PC-9 (cell line): Measurements from ENCODE around the gene IQGAP1.
"Not testable (repeated sequence)": the region's sequence is repeated elsewhere in the genome, so short reads cannot be mapped to it uniquely, and the experiment has no call there.

ENCODE experiments used
- EZH2 ChIP-seq: fragments of 200-600 bp; sonication (generic); IDR thresholded peaks from 2 replicates; pipeline ENCODE4 v1.8.0; 2017; ENCODE audit warnings: antibody characterized with exemption, low read depth
- TF ChIP-seq, protein P1 (sequence below): fragments of 200-600 bp; sonication (generic); conservative IDR thresholded peaks from 2 replicates; pipeline ENCODE4 v1.6.1; 2017; ENCODE audit warnings: mixed run types, antibody characterized with exemption, mild to moderate bottlenecking, moderate library complexity

DNA sequence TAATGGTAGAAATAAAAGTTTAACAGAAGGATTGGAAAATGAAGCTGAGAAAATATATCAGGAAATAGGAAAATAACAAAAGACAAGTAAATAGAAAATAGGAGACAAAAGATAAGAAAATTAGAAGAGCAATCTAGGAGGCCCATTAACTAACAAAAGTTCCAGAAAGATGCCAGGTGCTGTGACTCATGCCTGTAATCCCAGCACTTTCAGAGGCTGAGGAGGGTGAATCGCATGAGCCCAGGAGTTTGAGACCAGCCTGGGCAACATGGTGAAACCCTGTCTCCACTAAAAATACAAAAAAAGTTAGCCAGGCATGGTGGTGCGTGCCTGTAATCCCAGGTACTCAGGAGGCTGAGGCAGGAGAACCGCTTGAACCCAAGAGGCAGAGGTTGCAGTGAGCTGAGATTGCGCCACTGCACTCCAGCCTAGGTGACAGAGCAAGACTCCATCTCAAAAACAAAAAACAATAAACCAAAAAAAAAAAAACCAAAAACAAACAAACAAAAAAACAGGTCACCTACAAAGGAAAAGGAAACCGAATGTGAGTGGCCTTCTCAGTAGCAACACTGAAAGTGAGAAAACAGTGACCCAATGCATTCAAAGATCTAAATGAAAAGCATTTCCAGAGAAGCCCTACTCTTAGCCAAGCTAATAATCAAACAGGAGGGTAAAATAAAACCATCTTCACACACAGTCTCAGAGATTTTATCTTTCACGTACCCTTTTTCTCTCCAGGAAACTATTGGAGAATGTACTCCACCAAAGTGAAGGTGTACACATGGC lies 136.2 kb downstream of the IQGAP1 start:
- TF ChIP-seq, protein P1, sequence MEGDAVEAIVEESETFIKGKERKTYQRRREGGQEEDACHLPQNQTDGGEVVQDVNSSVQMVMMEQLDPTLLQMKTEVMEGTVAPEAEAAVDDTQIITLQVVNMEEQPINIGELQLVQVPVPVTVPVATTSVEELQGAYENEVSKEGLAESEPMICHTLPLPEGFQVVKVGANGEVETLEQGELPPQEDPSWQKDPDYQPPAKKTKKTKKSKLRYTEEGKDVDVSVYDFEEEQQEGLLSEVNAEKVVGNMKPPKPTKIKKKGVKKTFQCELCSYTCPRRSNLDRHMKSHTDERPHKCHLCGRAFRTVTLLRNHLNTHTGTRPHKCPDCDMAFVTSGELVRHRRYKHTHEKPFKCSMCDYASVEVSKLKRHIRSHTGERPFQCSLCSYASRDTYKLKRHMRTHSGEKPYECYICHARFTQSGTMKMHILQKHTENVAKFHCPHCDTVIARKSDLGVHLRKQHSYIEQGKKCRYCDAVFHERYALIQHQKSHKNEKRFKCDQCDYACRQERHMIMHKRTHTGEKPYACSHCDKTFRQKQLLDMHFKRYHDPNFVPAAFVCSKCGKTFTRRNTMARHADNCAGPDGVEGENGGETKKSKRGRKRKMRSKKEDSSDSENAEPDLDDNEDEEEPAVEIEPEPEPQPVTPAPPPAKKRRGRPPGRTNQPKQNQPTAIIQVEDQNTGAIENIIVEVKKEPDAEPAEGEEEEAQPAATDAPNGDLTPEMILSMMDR, result not testable (repeated sequence)
- TF ChIP-seq EZH2, result not testable (repeated sequence)
